Sigmoid colon (tissue), 7 donors: ENCODE measurements around the gene HDAC11. TPM values are rescaled to one million over a fixed set of nuclear protein-coding genes. Genes with fewer than 3 reads are reported as not detected.

Experiments
- DNase-seq: peaks from one replicate; pipeline ENCODE4 v3.0.0-alpha.2; 2019
- H3K27ac ChIP-seq, 4 donors: fragments of 200-600 bp; sonication (generic); one replicate each; pipeline ENCODE4 v1.5.1; 2016 to 2019; ENCODE audit warnings: mild to moderate bottlenecking in 1 of 4
- H3K27me3 ChIP-seq, 3 donors: fragments of 200-600 bp; sonication (generic); one replicate each; pipeline ENCODE4 v1.5.1; 2019; ENCODE audit warnings: mild to moderate bottlenecking in 1 of 3
- H3K36me3 ChIP-seq, 4 donors: fragments of 200-600 bp; sonication (generic); one replicate each; pipeline ENCODE4 v1.5.1; 2016 to 2019
- H3K4me1 ChIP-seq, 4 donors: fragments of 200-600 bp; sonication (generic); one replicate each; pipeline ENCODE4 v1.5.1; 2017 to 2019
- H3K4me3 ChIP-seq, 4 donors: fragments of 200-600 bp; sonication (generic); one replicate each; pipeline ENCODE4 v1.5.1; 2017 to 2019; ENCODE audit warnings: mild to moderate bottlenecking in 2 of 4, moderate library complexity in 1 of 4
- H3K9me3 ChIP-seq, 4 donors: fragments of 200-600 bp in 3 of 4; sonication (generic) in 3 of 4; one replicate each; pipeline versions ENCODE4 v1.5.1 to v1.6.1; 2013 to 2019
- CTCF ChIP-seq, 4 experiments: fragments of 450-650 bp in 3 of 4; fragments of 200-600 bp in 1 of 4; IDR thresholded peaks; one replicate each; pipeline ENCODE4 v1.5.1; 2016 to 2019; ENCODE audit warnings: antibody characterized with exemption in 4 of 4, mild to moderate bottlenecking in 3 of 4, moderate library complexity in 2 of 4
- EP300 ChIP-seq, 4 donors: sonication (generic); formaldehyde crosslinking; IDR thresholded peaks; one replicate each; pipeline ENCODE4 v1.6.1; 2017; ENCODE audit warnings: antibody characterized with exemption in 4 of 4
- POLR2A ChIP-seq, 2 donors: fragments of 450-650 bp; IDR thresholded peaks; one replicate each; pipeline ENCODE4 v1.6.1; 2016; ENCODE audit warnings: antibody characterized with exemption in 2 of 2, mild to moderate bottlenecking in 2 of 2, moderate library complexity in 2 of 2
- POLR2AphosphoS5 ChIP-seq, 4 donors: sonication (generic); formaldehyde crosslinking; IDR thresholded peaks; one replicate each; pipeline ENCODE4 v1.6.1; 2017; ENCODE audit warnings: antibody characterized with exemption in 4 of 4
- WGBS, 2 donors: extraction: QIAGEN DNeasy Blood & Tissue Kit; methylation state at CpG; one replicate each; pipeline ENCODE4 v1.1.7; 2013; 5-methylcytosine and 5-hydroxymethylcytosine counted together
- intact Hi-C: fragments of 100-400 bp; cut with DNase I; formaldehyde crosslinking; loops from one replicate; pipeline ENCODE4 v1.15.1; 2023
- polyA plus RNA-seq, 3 donors: library from polyadenylated mRNA; stranded (reverse); fragments of 200-250 nt; gene quantifications; one replicate each; pipeline ENCODE4 v1.2.3, GENCODE V29; 2013
- small RNA-seq, 3 donors: library from RNA; depleted of rRNA; stranded (forward); fragments of <200 nt; gene quantifications; one replicate each; pipeline ENCODE3, GENCODE V24; 2016
- total RNA-seq, 4 donors: library from RNA; depleted of rRNA; stranded (reverse); fragments of >200 nt; gene quantifications; one replicate each; pipeline ENCODE4 v1.1.0, GENCODE V29; 2016
- donor health status: healthy with polysubstance abuse.
- donor health status: Bipolar disorder and iron deficiency.
- donor health status: healthy.

HDAC11 gene
- total and polyA plus RNA-seq, 7 donors: 15.5 to 30.3 (median 17.2) TPM

GRCh38 chr3:13552857-13553652 is 72.9 kb downstream of the HDAC11 start:
- H3K27me3 ChIP-seq: peaks cover 9 to 49% (median 19%) of the 10 kb centered on the region in 3 donors

GRCh38 chr3:13553686-13554085 is 73.6 kb downstream of the HDAC11 start:
- intact Hi-C loops: no loop called here
- TF ChIP-seq EP300 (IDR thresholded peaks at IDR 0.05) (no peak), POLR2A (IDR thresholded peaks at IDR 0.05) (no peak), POLR2AphosphoS5 (IDR thresholded peaks at IDR 0.05) (no peak), CTCF (IDR thresholded peaks at IDR 0.05) (no peak)
- H3K9me3 ChIP-seq: no peaks in the 10 kb centered on the region
- H3K27me3 ChIP-seq: peaks cover 5 to 43% (median 13%) of the 10 kb centered on the region in 3 donors
- no peaks in the 10 kb centered on the region for H3K36me3 ChIP-seq
- no peak for DNase-seq
- WGBS, 2 donors: 53 to 68% methylated on average over 12 of the region's 12 CpGs
- H3K4me3 ChIP-seq: no peak overlapping the region
- peaks cover 0 to 8% (median 4%) of the 10 kb centered on the region in 4 donors for H3K4me1 ChIP-seq
- H3K27ac ChIP-seq: peak overlapping the region in 1 of 4 donors; percentile 45

More at GRCh38 chr3:13552857-13553652, 72.9 kb downstream of the HDAC11 start:
- no peak for DNase-seq
- intact Hi-C loops: no loop called here
- Histone ChIP-seq H3K4me1 (peaks cover 0 to 10% (median 6%) of the 10 kb centered on the region in 4 donors), H3K4me3 (no peak overlapping the region), H3K36me3 (no peaks in the 10 kb centered on the region), H3K27ac (peak overlapping the region in 2 of 4 donors; percentile 18 to 27), H3K9me3 (no peaks in the 10 kb centered on the region)
- WGBS, 2 donors: 56 to 76% methylated on average over 28 of the region's 28 CpGs
- peak in 1 of 4 donors; percentile 30 for TF ChIP-seq POLR2AphosphoS5 (IDR thresholded peaks at IDR 0.05)
- no peak for TF ChIP-seq POLR2A (IDR thresholded peaks at IDR 0.05)
- TF ChIP-seq CTCF (IDR thresholded peaks at IDR 0.05): no peak

- TF ChIP-seq CTCF (IDR thresholded peaks at IDR 0.05): no peak
- TF ChIP-seq POLR2AphosphoS5 (IDR thresholded peaks at IDR 0.05): no peak
- no peak for TF ChIP-seq EP300 (IDR thresholded peaks at IDR 0.05)
- TF ChIP-seq POLR2A (IDR thresholded peaks at IDR 0.05): no peak
- no peaks in the 10 kb centered on the region for H3K36me3 ChIP-seq
- no peaks in the 10 kb centered on the region for H3K9me3 ChIP-seq
- intact Hi-C loops: no loop called here
- no peaks in the 10 kb centered on the region for H3K4me1 ChIP-seq
- H3K4me3 ChIP-seq: no peak overlapping the region
- 65 to 84% methylated on average over 11 of the region's 11 CpGs for WGBS, 2 donors
- no peak for DNase-seq
- peaks cover 0 to 22% (median 7%) of the 10 kb centered on the region in 3 donors for H3K27me3 ChIP-seq
- peak overlapping the region in 1 of 4 donors; percentile 42 for H3K27ac ChIP-seq
Measured at GRCh38 chr3:13555753-13556152, 75.6 kb downstream of the HDAC11 start.

Small RNA genes lying within 50 kb of the gene (small RNA-seq; reads per million reads assigned to genes)
- gene AC027124.2: 0 reads per million in 3 donors

Other genes starting within 250 kb of the HDAC11 start
- 1 to 10 TPM; 1.4 to 6.1 (median 3.1) TPM for gene NUP210, start 60.0 kb upstream of the HDAC11 start, total RNA-seq
- gene NUP210, start 60.0 kb upstream of the HDAC11 start, polyA plus RNA-seq: 10 to 100 TPM in 1 of 3 donors, 1 to 10 TPM in 1, under 1 TPM in 1; under 0.01 to 26.4 (median 2.1) TPM
- 100 to 1,000 TPM in 1 of 4 donors, 10 to 100 TPM in 3; 18.7 to 134 (median 56.5) TPM for gene FBLN2, start 68.8 kb downstream of the HDAC11 start, total RNA-seq
- 10 to 100 TPM in 1 of 3 donors, 1 to 10 TPM in 2; 1.2 to 14.8 (median 4.2) TPM for gene FBLN2, start 68.8 kb downstream of the HDAC11 start, polyA plus RNA-seq